Keratinocyte (primary cell): ENCODE results near the gene NRP2.

Experiments used
- EZH2 ChIP-seq: IDR thresholded peaks from one replicate; pipeline ENCODE4 v1.6.1; 2012; ENCODE audit warnings: inconsistent platforms, mild to moderate bottlenecking, low read length, moderate library complexity
- TF ChIP-seq, protein P1 (sequence below), 3 experiments: IDR thresholded peaks in 1 of 3; conservative IDR thresholded peaks in 1 of 3; optimal IDR thresholded peaks in 1 of 3; 2 replicates in 2 of 3; 3 replicates in 1 of 3; pipeline versions ENCODE3 to v1.5.1; 2011; ENCODE audit warnings: low read length in 3 of 3, mild to moderate bottlenecking in 3 of 3, moderate library complexity in 2 of 3, control low read depth in 1 of 3, inconsistent platforms in 1 of 3; ENCODE audit not compliant: insufficient read depth in 2 of 3; ENCODE audit errors: extremely low read depth in 1 of 3

DNA sequence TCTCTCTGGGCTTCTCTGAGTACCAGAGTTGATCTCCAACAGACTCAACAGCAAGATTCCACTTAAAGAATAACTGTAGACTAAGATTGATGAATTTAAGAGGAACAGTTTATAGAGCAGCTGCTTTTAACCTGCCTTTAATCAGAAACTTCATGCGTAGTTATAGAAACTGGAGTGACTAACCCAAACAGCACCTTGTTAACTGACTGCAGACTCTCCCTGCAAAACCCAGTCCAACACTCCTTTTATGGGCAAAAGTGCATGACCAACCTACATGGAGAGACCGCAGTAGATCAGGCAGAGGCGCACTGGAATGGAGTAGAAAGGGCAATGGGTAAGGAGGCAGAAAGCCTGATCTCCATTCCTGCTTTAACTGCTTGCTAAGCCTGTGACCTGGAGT, 110.6 kb downstream of the NRP2 start:
- TF ChIP-seq, protein P1, sequence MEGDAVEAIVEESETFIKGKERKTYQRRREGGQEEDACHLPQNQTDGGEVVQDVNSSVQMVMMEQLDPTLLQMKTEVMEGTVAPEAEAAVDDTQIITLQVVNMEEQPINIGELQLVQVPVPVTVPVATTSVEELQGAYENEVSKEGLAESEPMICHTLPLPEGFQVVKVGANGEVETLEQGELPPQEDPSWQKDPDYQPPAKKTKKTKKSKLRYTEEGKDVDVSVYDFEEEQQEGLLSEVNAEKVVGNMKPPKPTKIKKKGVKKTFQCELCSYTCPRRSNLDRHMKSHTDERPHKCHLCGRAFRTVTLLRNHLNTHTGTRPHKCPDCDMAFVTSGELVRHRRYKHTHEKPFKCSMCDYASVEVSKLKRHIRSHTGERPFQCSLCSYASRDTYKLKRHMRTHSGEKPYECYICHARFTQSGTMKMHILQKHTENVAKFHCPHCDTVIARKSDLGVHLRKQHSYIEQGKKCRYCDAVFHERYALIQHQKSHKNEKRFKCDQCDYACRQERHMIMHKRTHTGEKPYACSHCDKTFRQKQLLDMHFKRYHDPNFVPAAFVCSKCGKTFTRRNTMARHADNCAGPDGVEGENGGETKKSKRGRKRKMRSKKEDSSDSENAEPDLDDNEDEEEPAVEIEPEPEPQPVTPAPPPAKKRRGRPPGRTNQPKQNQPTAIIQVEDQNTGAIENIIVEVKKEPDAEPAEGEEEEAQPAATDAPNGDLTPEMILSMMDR (optimal IDR thresholded peaks at IDR 0.05 in 1 of 3, IDR thresholded peaks at IDR 0.05 in 1 of 3, conservative IDR thresholded peaks at IDR 0.05 in 1 of 3; ENCODE audit: extremely low read depth in 1 of 3, insufficient read depth in 2 of 3, low read length in 3 of 3) = no peak
- TF ChIP-seq EZH2 = no peak
